Right lobe of liver (tissue), 4 donors: ENCODE results near the gene ATP6V1F.

Experiments used
- POLR2A ChIP-seq: fragments of 450-650 bp; IDR thresholded peaks from one replicate; pipeline ENCODE4 v1.6.1; 2017; ENCODE audit warnings: antibody characterized with exemption, mild to moderate bottlenecking
- TF ChIP-seq, protein P1 (sequence below), 4 donors: fragments of 200-600 bp in 3 of 4; fragments of 450-650 bp in 1 of 4; IDR thresholded peaks; one replicate each; pipeline versions ENCODE4 v1.5.1 to v1.8.0; 2016 to 2022; ENCODE audit warnings: antibody characterized with exemption in 4 of 4, mild to moderate bottlenecking in 2 of 4
- donor health status: DM: no; HTN: no; CAD: no.
- donor health status: DM: no; HTN: no; CAD: no.
- donor health status: DM: no; HTN: yes; CAD: no.

DNA sequence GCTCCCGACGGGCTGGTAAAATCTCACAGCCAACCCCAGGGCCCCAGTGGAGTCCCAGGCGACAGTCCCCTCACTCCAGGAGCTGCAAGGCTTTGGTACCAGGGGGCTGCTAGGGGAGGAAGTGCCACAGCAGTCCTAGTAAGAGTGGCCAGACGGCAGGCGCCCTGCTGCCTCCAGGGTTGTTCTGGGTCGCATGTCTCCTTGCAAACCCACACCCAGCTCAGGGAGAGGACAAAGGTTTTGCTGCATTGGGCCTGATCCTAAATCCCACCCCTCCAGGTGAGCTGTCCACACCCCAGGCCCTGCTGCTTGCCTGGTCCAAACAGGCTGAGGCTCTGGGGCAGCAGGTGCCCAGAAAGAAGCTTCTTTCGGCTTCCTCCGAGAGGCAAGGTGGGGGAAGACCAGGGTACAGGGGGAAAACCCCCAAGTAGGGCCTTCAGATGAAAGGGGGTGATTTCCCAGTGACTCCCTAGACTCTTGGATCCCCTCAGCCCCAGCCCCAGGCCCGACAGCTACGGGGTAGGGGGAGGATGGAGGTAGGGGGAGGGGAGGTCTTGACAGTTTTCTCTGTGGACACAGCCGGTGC is 52.0 kb downstream of the ATP6V1F start:
- no peak for TF ChIP-seq POLR2A
- TF ChIP-seq, protein P1, sequence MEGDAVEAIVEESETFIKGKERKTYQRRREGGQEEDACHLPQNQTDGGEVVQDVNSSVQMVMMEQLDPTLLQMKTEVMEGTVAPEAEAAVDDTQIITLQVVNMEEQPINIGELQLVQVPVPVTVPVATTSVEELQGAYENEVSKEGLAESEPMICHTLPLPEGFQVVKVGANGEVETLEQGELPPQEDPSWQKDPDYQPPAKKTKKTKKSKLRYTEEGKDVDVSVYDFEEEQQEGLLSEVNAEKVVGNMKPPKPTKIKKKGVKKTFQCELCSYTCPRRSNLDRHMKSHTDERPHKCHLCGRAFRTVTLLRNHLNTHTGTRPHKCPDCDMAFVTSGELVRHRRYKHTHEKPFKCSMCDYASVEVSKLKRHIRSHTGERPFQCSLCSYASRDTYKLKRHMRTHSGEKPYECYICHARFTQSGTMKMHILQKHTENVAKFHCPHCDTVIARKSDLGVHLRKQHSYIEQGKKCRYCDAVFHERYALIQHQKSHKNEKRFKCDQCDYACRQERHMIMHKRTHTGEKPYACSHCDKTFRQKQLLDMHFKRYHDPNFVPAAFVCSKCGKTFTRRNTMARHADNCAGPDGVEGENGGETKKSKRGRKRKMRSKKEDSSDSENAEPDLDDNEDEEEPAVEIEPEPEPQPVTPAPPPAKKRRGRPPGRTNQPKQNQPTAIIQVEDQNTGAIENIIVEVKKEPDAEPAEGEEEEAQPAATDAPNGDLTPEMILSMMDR (IDR thresholded peaks at IDR 0.05) = no peak
